SK-N-SH (cell line): Measurements from ENCODE around the gene DPEP2.

ENCODE experiments used
- EP300 ChIP-seq, 2 experiments: IDR thresholded peaks; 2 replicates each; pipeline versions ENCODE4 v1.4.0 to v1.6.1; 2012; ENCODE audit warnings: borderline replicate concordance in 1 of 2, low read depth in 1 of 2, low read length in 1 of 2
- GATA2 ChIP-seq: sonication (generic); formaldehyde crosslinking; IDR thresholded peaks from 2 replicates; pipeline ENCODE4 v1.5.0; 2020; ENCODE audit warnings: mild to moderate bottlenecking, missing genetic modification reagents
- RAD21 ChIP-seq: IDR thresholded peaks from 2 replicates; pipeline ENCODE4 v1.6.1; 2012; ENCODE audit warnings: mild to moderate bottlenecking, low read length
- RFX5 ChIP-seq: IDR thresholded peaks from 2 replicates; pipeline ENCODE4 v1.6.1; 2012; ENCODE audit warnings: mild to moderate bottlenecking, improper control_type of control experiment, low read length
- TF ChIP-seq, protein P1 (sequence below): IDR thresholded peaks from 2 replicates; pipeline ENCODE4 v1.6.1; 2012; ENCODE audit warnings: mild to moderate bottlenecking, low read depth, low read length, moderate library complexity
- TF ChIP-seq, protein P2 (sequence below): fragments of 200-600 bp; sonication (generic); IDR thresholded peaks from 2 replicates; pipeline ENCODE4 v1.6.1; 2017; ENCODE audit warnings: antibody characterized with exemption, mild to moderate bottlenecking, moderate library complexity

DNA sequence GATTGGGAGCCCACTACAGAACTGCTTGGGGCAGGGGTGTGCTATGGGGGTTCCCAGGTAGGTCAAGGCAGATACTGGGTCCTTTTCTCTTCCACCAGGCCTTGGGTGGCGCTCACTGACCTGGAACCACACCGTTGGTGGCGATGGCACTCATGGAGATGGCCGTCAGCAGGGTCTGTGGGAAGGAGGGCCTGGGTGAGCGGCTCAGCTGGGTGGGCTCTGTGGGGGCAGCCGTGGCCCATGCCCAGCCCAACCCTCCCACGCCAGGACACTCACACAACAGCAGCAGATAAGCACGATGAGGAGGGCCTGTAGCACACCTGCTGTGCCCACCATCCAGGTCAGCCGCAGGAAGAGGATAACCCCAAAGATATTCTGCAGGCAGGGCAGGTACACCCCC is 41.7 kb downstream of the DPEP2 start:
- TF ChIP-seq, protein P1, sequence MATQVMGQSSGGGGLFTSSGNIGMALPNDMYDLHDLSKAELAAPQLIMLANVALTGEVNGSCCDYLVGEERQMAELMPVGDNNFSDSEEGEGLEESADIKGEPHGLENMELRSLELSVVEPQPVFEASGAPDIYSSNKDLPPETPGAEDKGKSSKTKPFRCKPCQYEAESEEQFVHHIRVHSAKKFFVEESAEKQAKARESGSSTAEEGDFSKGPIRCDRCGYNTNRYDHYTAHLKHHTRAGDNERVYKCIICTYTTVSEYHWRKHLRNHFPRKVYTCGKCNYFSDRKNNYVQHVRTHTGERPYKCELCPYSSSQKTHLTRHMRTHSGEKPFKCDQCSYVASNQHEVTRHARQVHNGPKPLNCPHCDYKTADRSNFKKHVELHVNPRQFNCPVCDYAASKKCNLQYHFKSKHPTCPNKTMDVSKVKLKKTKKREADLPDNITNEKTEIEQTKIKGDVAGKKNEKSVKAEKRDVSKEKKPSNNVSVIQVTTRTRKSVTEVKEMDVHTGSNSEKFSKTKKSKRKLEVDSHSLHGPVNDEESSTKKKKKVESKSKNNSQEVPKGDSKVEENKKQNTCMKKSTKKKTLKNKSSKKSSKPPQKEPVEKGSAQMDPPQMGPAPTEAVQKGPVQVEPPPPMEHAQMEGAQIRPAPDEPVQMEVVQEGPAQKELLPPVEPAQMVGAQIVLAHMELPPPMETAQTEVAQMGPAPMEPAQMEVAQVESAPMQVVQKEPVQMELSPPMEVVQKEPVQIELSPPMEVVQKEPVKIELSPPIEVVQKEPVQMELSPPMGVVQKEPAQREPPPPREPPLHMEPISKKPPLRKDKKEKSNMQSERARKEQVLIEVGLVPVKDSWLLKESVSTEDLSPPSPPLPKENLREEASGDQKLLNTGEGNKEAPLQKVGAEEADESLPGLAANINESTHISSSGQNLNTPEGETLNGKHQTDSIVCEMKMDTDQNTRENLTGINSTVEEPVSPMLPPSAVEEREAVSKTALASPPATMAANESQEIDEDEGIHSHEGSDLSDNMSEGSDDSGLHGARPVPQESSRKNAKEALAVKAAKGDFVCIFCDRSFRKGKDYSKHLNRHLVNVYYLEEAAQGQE = no peak
- TF ChIP-seq RFX5 (no peak), RAD21 (no peak), GATA2 (no peak), EP300 (IDR thresholded peaks at IDR 0.05; ENCODE audit: borderline replicate concordance in 1 of 2, low read depth in 1 of 2, low read length in 1 of 2) (no peak)
- TF ChIP-seq, protein P2, sequence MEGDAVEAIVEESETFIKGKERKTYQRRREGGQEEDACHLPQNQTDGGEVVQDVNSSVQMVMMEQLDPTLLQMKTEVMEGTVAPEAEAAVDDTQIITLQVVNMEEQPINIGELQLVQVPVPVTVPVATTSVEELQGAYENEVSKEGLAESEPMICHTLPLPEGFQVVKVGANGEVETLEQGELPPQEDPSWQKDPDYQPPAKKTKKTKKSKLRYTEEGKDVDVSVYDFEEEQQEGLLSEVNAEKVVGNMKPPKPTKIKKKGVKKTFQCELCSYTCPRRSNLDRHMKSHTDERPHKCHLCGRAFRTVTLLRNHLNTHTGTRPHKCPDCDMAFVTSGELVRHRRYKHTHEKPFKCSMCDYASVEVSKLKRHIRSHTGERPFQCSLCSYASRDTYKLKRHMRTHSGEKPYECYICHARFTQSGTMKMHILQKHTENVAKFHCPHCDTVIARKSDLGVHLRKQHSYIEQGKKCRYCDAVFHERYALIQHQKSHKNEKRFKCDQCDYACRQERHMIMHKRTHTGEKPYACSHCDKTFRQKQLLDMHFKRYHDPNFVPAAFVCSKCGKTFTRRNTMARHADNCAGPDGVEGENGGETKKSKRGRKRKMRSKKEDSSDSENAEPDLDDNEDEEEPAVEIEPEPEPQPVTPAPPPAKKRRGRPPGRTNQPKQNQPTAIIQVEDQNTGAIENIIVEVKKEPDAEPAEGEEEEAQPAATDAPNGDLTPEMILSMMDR = no peak
